ENCODE measurements around the gene MTG2. TPM values are rescaled to one million over a fixed set of nuclear protein-coding genes. Genes with fewer than 3 reads are reported as not detected.

The MTG2 gene
- polyA plus RNA-seq, 1 donor from 2014 or later, result 36.1 TPM

DNA sequence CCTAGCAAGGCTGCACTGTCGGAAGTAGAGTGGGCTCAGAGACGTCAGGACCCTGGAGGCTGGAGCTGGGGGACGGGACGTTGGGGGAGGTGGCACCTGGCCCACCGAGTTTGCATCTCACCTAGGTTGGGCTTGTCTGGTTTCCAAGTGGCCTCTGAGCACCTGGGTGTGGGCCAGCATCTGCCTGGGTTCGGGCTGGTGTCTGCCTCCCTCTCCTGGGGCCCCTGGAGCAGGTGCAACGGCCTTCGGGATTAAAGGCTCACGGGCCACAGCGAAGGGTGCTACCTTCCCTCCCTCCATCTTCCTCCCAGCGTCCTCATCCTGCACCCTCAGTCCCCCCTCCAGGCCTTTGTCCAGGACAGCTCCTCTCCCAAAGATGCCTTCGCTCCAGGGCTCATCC lies 31.2 kb downstream of the MTG2 start:
- Histone ChIP-seq H3K27me3 (ENCODE audit: insufficient read depth, low read depth, low read length) (peaks cover 5% of the 10 kb centered on the region), H3K9me3 (ENCODE audit: low read length) (no peaks in the 10 kb centered on the region), H3K36me3 (ENCODE audit: insufficient read depth, low read length) (no peaks in the 10 kb centered on the region), H2AFZ (ENCODE audit: low read depth, low read length) (no peak overlapping the region), H3K4me2 (ENCODE audit: low read length) (no peak overlapping the region), H3F3A (ENCODE audit: insufficient read depth, low read length, poor library complexity, severe bottlenecking) (no peaks in the 10 kb centered on the region), H3K9ac (ENCODE audit: low read length) (no peak overlapping the region), H3K4me3 (ENCODE audit: low read length) (no peak overlapping the region), H3K9me2 (ENCODE audit: insufficient read depth, low read length) (no peaks in the 10 kb centered on the region), H3K79me2 (replicated peaks; ENCODE audit: insufficient read depth, low read length) (no peaks in the 10 kb centered on the region), H3K27ac (ENCODE audit: low read length) (no peak overlapping the region), H4K20me1 (ENCODE audit: insufficient read depth) (no peaks in the 10 kb centered on the region)
- TF ChIP-seq, protein P1, sequence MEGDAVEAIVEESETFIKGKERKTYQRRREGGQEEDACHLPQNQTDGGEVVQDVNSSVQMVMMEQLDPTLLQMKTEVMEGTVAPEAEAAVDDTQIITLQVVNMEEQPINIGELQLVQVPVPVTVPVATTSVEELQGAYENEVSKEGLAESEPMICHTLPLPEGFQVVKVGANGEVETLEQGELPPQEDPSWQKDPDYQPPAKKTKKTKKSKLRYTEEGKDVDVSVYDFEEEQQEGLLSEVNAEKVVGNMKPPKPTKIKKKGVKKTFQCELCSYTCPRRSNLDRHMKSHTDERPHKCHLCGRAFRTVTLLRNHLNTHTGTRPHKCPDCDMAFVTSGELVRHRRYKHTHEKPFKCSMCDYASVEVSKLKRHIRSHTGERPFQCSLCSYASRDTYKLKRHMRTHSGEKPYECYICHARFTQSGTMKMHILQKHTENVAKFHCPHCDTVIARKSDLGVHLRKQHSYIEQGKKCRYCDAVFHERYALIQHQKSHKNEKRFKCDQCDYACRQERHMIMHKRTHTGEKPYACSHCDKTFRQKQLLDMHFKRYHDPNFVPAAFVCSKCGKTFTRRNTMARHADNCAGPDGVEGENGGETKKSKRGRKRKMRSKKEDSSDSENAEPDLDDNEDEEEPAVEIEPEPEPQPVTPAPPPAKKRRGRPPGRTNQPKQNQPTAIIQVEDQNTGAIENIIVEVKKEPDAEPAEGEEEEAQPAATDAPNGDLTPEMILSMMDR (IDR thresholded peaks at IDR 0.05; ENCODE audit: poor library complexity, severe bottlenecking), result no peak
- TF ChIP-seq, protein P2, sequence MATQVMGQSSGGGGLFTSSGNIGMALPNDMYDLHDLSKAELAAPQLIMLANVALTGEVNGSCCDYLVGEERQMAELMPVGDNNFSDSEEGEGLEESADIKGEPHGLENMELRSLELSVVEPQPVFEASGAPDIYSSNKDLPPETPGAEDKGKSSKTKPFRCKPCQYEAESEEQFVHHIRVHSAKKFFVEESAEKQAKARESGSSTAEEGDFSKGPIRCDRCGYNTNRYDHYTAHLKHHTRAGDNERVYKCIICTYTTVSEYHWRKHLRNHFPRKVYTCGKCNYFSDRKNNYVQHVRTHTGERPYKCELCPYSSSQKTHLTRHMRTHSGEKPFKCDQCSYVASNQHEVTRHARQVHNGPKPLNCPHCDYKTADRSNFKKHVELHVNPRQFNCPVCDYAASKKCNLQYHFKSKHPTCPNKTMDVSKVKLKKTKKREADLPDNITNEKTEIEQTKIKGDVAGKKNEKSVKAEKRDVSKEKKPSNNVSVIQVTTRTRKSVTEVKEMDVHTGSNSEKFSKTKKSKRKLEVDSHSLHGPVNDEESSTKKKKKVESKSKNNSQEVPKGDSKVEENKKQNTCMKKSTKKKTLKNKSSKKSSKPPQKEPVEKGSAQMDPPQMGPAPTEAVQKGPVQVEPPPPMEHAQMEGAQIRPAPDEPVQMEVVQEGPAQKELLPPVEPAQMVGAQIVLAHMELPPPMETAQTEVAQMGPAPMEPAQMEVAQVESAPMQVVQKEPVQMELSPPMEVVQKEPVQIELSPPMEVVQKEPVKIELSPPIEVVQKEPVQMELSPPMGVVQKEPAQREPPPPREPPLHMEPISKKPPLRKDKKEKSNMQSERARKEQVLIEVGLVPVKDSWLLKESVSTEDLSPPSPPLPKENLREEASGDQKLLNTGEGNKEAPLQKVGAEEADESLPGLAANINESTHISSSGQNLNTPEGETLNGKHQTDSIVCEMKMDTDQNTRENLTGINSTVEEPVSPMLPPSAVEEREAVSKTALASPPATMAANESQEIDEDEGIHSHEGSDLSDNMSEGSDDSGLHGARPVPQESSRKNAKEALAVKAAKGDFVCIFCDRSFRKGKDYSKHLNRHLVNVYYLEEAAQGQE (IDR thresholded peaks at IDR 0.05; ENCODE audit: borderline replicate concordance), result no peak
- TF ChIP-seq TAF1 (IDR thresholded peaks at IDR 0.05; ENCODE audit: low read depth) (no peak), SMC3 (conservative IDR thresholded peaks at IDR 0.05; ENCODE audit: poor library complexity) (no peak), EZH2 (IDR thresholded peaks at IDR 0.05; ENCODE audit: borderline replicate concordance, insufficient read depth, low read length, poor library complexity, severe bottlenecking) (no peak), MXI1 (conservative IDR thresholded peaks at IDR 0.05; ENCODE audit: poor library complexity, severe bottlenecking) (no peak), RAD21 (conservative IDR thresholded peaks at IDR 0.05) (no peak), POLR2AphosphoS5 (IDR thresholded peaks at IDR 0.05) (no peak)

DNA sequence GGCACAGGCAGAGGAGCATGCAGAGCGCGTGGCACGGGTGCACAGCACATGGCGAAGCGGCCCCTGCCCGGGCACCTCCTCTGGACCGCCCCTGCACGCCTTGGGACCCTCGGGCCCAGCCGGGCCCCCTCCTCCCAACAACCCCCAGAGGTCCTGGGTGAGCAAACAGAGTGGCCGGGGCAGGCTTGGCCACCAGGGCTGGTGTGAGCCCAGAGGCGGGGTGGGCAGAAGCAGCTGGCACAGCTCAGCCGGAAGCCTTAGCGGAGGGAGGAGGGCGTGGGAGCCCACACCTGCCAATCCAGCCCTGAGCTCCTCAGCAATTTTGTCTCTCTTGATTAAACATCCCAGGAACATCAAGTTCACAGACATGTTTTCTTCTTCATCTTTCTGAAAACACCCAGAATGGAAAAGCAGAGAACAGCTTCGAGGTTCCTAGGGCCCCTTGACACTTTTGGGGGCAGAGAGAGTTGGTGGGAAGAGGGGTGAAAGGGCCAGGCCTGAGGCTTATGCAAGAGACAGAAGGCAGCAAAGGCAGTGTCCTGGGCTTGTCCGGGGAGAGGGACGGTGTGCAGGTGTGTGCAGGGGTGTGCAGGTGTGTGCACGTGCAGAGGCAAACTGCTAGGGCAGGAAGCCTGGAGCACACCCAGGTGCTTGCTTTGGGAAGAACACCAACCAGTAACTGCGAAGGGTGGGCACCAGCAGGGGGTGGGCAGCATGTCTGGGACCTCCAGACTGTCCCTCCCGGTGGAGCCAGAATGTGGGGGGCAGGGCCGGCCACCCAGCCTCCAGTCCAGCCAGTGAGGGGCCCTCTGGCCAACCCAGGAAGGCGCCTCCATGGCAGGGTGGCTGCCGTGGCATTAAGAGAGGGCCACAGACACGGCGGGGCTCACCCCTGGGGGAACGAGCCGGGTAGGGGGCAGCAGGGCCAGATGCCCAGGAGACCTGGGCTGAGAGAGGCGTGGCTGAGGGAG lies 32.5 kb downstream of the MTG2 start:
- no peak for TF ChIP-seq EP300 (conservative IDR thresholded peaks at IDR 0.05; ENCODE audit: poor library complexity, severe bottlenecking)
- TF ChIP-seq, protein P1 (IDR thresholded peaks at IDR 0.05; ENCODE audit: poor library complexity, severe bottlenecking), result no peak
- TF ChIP-seq SMC3 (conservative IDR thresholded peaks at IDR 0.05; ENCODE audit: poor library complexity), result no peak
- TF ChIP-seq, protein P2 (IDR thresholded peaks at IDR 0.05; ENCODE audit: borderline replicate concordance), result no peak
- TF ChIP-seq TAF1 (IDR thresholded peaks at IDR 0.05; ENCODE audit: low read depth), result no peak
- TF ChIP-seq RAD21 (conservative IDR thresholded peaks at IDR 0.05), result no peak
- no peak for TF ChIP-seq POLR2AphosphoS5 (IDR thresholded peaks at IDR 0.05)
- TF ChIP-seq MXI1 (conservative IDR thresholded peaks at IDR 0.05; ENCODE audit: poor library complexity, severe bottlenecking), result no peak
- TF ChIP-seq EZH2 (IDR thresholded peaks at IDR 0.05; ENCODE audit: borderline replicate concordance, insufficient read depth, low read length, poor library complexity, severe bottlenecking), result no peak
- Histone ChIP-seq H3K4me3 (ENCODE audit: low read length) (no peak overlapping the region), H3K4me2 (ENCODE audit: low read length) (no peak overlapping the region), H3F3A (ENCODE audit: insufficient read depth, low read length, poor library complexity, severe bottlenecking) (no peaks in the 10 kb centered on the region), H3K79me2 (replicated peaks; ENCODE audit: insufficient read depth, low read length) (no peaks in the 10 kb centered on the region), H3K9ac (ENCODE audit: low read length) (no peak overlapping the region), H2AFZ (ENCODE audit: low read depth, low read length) (no peak overlapping the region), H3K9me2 (ENCODE audit: insufficient read depth, low read length) (no peaks in the 10 kb centered on the region), H3K36me3 (ENCODE audit: insufficient read depth, low read length) (no peaks in the 10 kb centered on the region), H3K27me3 (ENCODE audit: insufficient read depth, low read depth, low read length) (peaks cover 10% of the 10 kb centered on the region), H4K20me1 (ENCODE audit: insufficient read depth) (no peaks in the 10 kb centered on the region), H3K27ac (ENCODE audit: low read length) (no peak overlapping the region), H3K9me3 (ENCODE audit: low read length) (no peaks in the 10 kb centered on the region)

Measured in neural cell (in vitro differentiated cells).